ENCODE measurements around the gene EXTL1.

Gene EXTL1

DNA sequence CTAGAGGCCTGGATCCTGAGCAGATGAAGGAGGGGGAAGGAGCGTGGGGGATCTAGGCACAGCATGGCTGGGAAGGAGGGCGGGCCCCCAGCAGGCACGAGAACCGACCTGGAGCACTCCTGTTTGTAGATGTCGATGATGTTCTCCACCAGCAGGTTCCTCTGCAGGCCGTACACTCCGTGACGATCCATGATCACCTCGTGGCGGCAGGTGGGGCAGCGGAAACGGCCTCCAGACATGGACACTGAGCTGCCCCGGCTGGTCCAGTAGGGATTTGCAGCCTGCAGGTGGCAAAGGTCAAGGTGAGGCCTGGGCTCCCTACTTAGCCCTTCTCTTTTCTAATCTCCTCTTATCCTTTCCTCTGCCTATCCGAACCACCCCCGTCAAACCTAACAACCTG is 44.6 kb downstream of the EXTL1 start:
- ATAC-seq (ENCODE audit: low read depth) (no peak), DNase-seq (ENCODE audit: low spot score) (no peak)
- Histone ChIP-seq H3K9me3 (ENCODE audit: severe bottlenecking) (no peaks in the 10 kb centered on the region), H3K27me3 (ENCODE audit: insufficient read depth, poor library complexity, severe bottlenecking) (no peaks in the 10 kb centered on the region), H3K4me3 (ENCODE audit: severe bottlenecking) (no peak overlapping the region), H3K36me3 (ENCODE audit: low read depth) (no peaks in the 10 kb centered on the region), H3K4me1 (ENCODE audit: insufficient read depth, poor library complexity, severe bottlenecking) (no peaks in the 10 kb centered on the region), H3K27ac (ENCODE audit: poor library complexity, severe bottlenecking) (no peak overlapping the region)
- TF ChIP-seq, protein P1, sequence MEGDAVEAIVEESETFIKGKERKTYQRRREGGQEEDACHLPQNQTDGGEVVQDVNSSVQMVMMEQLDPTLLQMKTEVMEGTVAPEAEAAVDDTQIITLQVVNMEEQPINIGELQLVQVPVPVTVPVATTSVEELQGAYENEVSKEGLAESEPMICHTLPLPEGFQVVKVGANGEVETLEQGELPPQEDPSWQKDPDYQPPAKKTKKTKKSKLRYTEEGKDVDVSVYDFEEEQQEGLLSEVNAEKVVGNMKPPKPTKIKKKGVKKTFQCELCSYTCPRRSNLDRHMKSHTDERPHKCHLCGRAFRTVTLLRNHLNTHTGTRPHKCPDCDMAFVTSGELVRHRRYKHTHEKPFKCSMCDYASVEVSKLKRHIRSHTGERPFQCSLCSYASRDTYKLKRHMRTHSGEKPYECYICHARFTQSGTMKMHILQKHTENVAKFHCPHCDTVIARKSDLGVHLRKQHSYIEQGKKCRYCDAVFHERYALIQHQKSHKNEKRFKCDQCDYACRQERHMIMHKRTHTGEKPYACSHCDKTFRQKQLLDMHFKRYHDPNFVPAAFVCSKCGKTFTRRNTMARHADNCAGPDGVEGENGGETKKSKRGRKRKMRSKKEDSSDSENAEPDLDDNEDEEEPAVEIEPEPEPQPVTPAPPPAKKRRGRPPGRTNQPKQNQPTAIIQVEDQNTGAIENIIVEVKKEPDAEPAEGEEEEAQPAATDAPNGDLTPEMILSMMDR (IDR thresholded peaks at IDR 0.05; ENCODE audit: poor library complexity, severe bottlenecking) = no peak

DNA sequence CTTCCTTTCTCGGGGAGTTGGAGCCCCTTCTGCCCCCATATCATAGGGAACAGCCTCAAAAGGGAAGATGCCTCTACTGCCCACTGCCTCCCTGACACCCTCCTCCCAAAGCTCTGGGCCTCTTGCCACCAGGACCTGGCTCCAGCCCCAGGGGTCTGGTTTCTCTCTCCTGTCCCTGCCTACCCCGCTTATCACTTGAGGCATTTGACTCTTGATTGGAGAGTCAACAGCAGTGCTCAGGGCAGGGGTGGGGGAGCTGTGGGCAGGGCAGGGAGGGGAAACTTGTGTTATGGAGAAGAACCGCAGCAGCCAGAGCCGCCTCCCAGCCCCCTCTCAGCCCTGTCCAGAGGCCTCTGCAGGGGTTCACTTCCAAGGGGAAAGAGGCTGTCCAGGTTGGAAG is 45.3 kb downstream of the EXTL1 start:
- Histone ChIP-seq H3K9me3 (ENCODE audit: severe bottlenecking) (no peaks in the 10 kb centered on the region), H3K4me1 (ENCODE audit: insufficient read depth, poor library complexity, severe bottlenecking) (no peaks in the 10 kb centered on the region), H3K36me3 (ENCODE audit: low read depth) (no peaks in the 10 kb centered on the region), H3K27me3 (ENCODE audit: insufficient read depth, poor library complexity, severe bottlenecking) (no peaks in the 10 kb centered on the region), H3K4me3 (ENCODE audit: severe bottlenecking) (no peak overlapping the region), H3K27ac (ENCODE audit: poor library complexity, severe bottlenecking) (no peak overlapping the region)
- TF ChIP-seq, protein P1 (IDR thresholded peaks at IDR 0.05; ENCODE audit: poor library complexity, severe bottlenecking) = no peak
- DNase-seq (ENCODE audit: low spot score) (no peak), ATAC-seq (ENCODE audit: low read depth) (no peak)

DNA sequence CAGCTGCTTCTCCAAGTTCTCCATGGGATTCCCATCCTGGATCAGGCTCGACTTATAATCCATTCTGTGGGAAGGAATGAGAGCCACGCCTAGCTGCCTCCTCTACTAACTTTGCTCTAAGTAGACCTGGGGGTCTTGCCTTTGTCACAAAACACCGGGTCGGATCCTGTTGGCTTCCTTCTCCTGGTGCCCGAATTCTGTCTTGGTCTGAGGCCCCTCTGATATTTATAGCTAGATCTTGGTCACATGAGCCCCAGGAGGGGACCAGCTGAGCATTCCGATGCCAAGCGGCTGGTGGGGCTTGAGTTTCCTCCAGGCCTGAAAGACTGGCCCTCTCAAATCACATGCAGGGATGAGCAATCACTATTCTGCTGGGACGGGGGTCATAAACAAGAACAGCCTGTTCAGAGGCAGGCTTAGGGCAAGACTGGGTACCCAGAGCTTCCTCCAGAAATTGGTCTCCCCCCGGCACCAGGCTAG is 45.9 kb downstream of the EXTL1 start, which contains the start of gene TRIM63:
TSS of gene TRIM63 (minus strand) at position 199 of the 480 bp plus-strand sequence. CDS start at position 63, 136 bp downstream.
- ATAC-seq (ENCODE audit: low read depth) (no peak), DNase-seq (ENCODE audit: low spot score) (no peak)
- TF ChIP-seq, protein P1 (IDR thresholded peaks at IDR 0.05; ENCODE audit: poor library complexity, severe bottlenecking) = no peak
- Histone ChIP-seq H3K9me3 (ENCODE audit: severe bottlenecking) (no peaks in the 10 kb centered on the region), H3K4me3 (ENCODE audit: severe bottlenecking) (no peak within 1 kb of the TSS), H3K36me3 (ENCODE audit: low read depth) (no peaks in the 10 kb centered on the region), H3K27ac (ENCODE audit: poor library complexity, severe bottlenecking) (no peak within 1 kb of the TSS), H3K27me3 (ENCODE audit: insufficient read depth, poor library complexity, severe bottlenecking) (no peaks in the 10 kb centered on the region), H3K4me1 (ENCODE audit: insufficient read depth, poor library complexity, severe bottlenecking) (no peaks in the 10 kb centered on the region)

DNA sequence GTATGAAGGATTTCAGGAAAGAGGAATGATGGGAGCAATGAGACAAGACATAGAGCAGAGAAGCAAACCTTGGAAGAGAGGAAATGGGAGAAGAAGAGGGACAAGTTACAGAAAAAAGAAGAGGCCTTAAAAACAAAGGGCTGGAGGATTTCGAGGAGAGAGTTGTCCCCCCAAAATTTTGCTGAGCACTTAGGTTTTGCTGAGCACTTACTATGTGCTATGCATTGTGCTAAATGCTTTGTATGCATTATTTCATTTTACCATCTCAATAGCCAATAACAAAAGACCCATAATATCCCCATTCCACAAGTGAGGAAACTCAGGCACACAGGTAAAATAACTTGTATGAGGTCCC is 48.3 kb downstream of the EXTL1 start:
- H3K27ac ChIP-seq (ENCODE audit: poor library complexity, severe bottlenecking) = no peak overlapping the region
- H3K27me3 ChIP-seq (ENCODE audit: insufficient read depth, poor library complexity, severe bottlenecking) = no peaks in the 10 kb centered on the region
- TF ChIP-seq, protein P1 (IDR thresholded peaks at IDR 0.05; ENCODE audit: poor library complexity, severe bottlenecking) = no peak
- ATAC-seq (ENCODE audit: low read depth) (no peak), DNase-seq (ENCODE audit: low spot score) (no peak)
- no peak overlapping the region for H3K4me3 ChIP-seq (ENCODE audit: severe bottlenecking)
- H3K4me1 ChIP-seq (ENCODE audit: insufficient read depth, poor library complexity, severe bottlenecking) = no peaks in the 10 kb centered on the region
- H3K36me3 ChIP-seq (ENCODE audit: low read depth) = no peaks in the 10 kb centered on the region
- no peaks in the 10 kb centered on the region for H3K9me3 ChIP-seq (ENCODE audit: severe bottlenecking)

DNA sequence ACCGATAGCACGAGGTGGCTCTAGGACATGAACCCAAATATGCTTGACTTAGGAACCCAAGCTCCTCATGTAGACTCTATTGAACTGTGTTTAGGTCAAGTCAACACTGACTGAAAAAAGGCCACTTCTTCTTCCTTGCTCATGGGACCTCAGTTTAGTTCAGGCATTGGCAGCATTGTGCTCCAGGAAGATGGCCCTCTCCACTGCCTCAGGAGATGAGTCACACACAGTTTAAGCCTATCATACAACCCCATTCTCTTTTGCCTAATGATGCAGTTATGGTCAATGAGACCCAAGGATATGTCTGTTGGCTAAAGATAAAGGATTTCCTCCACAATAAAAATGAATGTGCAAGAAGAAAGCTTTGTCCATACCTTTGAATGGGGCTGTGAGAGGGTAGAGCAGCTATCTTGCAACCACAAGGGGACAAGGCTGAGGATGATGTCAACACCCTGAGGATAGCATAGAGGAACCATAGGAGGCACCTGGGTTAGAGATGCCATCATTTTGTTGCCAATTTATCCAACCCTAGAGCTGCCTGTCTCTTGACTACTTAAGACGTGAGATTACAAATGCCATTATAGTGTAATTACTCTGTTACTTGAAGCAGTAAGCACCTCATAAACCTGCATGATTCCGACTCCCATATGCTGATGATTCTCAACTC is 48.9 kb downstream of the EXTL1 start:
- H3K9me3 ChIP-seq (ENCODE audit: severe bottlenecking) = no peaks in the 10 kb centered on the region
- H3K4me1 ChIP-seq (ENCODE audit: insufficient read depth, poor library complexity, severe bottlenecking) = no peaks in the 10 kb centered on the region
- H3K4me3 ChIP-seq (ENCODE audit: severe bottlenecking) = no peak overlapping the region
- TF ChIP-seq, protein P1 (IDR thresholded peaks at IDR 0.05; ENCODE audit: poor library complexity, severe bottlenecking) = no peak
- no peaks in the 10 kb centered on the region for H3K27me3 ChIP-seq (ENCODE audit: insufficient read depth, poor library complexity, severe bottlenecking)
- ATAC-seq (ENCODE audit: low read depth) (no peak), DNase-seq (ENCODE audit: low spot score) (no peak)
- H3K27ac ChIP-seq (ENCODE audit: poor library complexity, severe bottlenecking) = no peak overlapping the region
- H3K36me3 ChIP-seq (ENCODE audit: low read depth) = no peaks in the 10 kb centered on the region

Measured in RWPE2 (cell line).